Measurements from ENCODE around the gene DNM1. TPM values are rescaled to one million over a fixed set of nuclear protein-coding genes. Genes with fewer than 3 reads are reported as not detected.

DNM1 gene
- total RNA-seq, 2 experiments from 2014 or later, result 0.63 to 1.1 TPM

GRCh38 chr9:128251732-128252100, 48.5 kb downstream of the DNM1 start:
- no peak overlapping the region for H3K27ac Mint-ChIP-seq
- POLR2A ChIA-PET, result interaction anchor here (0.6 kb wide), 1 partner anchor 41 kb away, joined by 3 read pairs; no protein-coding TSS in a partner anchor
- CTCF ChIA-PET, result no interaction called here
- H3K4me1 Mint-ChIP-seq (ENCODE audit: low read depth), result peaks cover 12% of the 10 kb centered on the region
- H3K36me3 Mint-ChIP-seq, result no peaks in the 10 kb centered on the region
- DNase-seq, result no peak
- intact Hi-C loops (cut with micrococcal nuclease), result loop anchor here (2.0 to 10.0 kb wide), 4 partner anchors 25 to 89 kb away; partner anchors contain the start of genes CIZ1, COQ4, GOLGA2 and SLC27A4
- H3K27me3 Mint-ChIP-seq, result peaks cover 2% of the 10 kb centered on the region
- H3K4me3 Mint-ChIP-seq, result peak overlapping the region; percentile 69
- no peaks in the 10 kb centered on the region for H3K9me3 Mint-ChIP-seq

DNA sequence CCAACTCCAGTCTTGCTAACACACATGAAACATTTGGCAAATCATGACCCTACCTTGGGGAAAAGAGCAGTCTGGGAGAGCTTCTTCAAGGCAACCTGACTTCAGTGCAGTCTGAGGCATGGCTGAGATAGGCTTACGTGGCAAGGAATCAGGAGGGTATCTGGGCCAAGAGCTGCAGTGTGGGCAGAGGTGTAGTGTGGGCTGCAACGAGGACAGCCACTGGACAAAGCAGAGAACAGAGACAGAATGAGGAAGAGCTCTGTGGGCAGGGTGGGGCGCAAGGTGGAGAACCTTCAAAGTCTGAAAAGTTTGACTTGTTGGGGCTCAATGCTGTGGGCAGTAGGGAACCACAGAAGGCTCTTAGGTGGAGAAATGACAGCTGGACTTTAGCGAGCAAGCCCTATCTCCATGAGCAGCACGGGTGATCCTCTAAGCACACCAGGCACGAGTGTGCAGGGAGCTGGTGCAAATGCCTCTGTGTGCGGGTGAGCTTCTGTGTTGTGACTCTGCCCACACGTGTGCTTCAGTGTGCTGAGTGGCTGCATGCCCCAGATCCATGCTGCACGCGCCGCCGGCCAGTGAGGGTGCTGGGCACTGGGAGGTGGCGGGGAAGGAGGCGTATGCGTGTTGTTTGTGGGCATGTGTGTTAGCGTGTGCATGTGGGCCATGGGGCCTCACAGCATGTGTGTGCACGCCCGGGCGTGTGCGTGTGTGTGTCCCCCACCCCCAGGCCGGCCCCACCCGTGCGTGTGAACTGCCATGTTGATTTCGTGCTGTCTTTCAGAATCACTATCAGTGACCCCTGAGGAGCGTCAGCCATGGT, 49.3 kb downstream of the DNM1 start:
- Mint-ChIP-seq H3K27me3 (peaks cover 2% of the 10 kb centered on the region), H3K4me3 (no peak overlapping the region), H3K9me3 (no peaks in the 10 kb centered on the region), H3K27ac (no peak overlapping the region), H3K4me1 (ENCODE audit: low read depth) (peaks cover 12% of the 10 kb centered on the region), H3K36me3 (peaks cover 2% of the 10 kb centered on the region)
- ChIA-PET POLR2A (no interaction called here), CTCF (interaction anchor here (3.4 kb wide), 1 partner anchor 13 kb away, joined by 19 read pairs; no protein-coding TSS in a partner anchor)
- intact Hi-C loops (cut with micrococcal nuclease), result loop anchor here (10.0 kb wide), 1 partner anchor 58 kb away; the partner anchor contains the start of gene CIZ1
- DNase-seq, result no peak

DNA sequence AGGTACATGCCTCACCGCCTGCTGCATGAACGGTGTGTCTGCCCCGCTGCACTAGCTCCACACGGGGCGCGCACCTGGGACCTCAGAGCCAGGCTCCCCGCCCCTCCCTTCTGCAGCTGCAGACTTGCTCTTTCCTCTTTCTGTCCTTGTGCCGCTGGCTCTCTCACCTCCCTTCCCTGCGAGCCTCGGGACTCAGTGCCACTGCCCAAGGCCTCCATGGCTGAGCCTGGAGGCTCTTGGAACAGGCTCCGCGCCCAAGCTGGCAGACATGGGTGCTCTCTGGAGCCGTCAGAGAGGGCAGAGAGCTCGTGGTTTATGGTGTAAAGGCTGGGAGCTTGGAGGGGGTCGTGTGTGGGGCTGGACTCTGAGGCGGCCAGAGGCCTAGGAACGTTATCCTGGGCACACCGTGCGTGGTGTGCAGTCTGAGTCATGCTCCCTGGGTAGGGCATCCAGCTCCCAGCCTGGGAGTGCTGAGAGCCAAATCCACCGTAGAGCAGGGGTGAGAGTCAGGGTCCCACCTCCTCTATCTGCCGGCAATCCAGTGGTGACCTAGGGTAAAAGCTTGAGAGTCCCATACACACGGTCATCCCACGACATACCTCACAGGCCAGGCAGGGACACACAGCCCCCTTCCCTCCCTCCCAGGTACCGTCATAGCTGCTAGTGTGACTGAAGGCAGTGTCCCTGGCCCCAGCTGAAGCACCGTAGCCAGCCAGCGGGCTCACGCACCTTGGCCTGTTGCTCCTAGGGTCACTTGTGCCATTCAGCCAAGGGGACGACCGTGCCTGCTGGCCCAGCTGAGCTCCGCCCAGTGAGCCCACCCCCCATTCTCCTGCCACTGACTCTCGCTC, 50.2 kb downstream of the DNM1 start:
- Mint-ChIP-seq H3K9me3 (no peaks in the 10 kb centered on the region), H3K27me3 (peaks cover 2% of the 10 kb centered on the region), H3K4me1 (ENCODE audit: low read depth) (peaks cover 12% of the 10 kb centered on the region), H3K4me3 (no peak overlapping the region), H3K36me3 (peaks cover 6% of the 10 kb centered on the region), H3K27ac (no peak overlapping the region)
- intact Hi-C loops (cut with micrococcal nuclease), result loop anchor here (10.0 kb wide), 1 partner anchor 59 kb away; the partner anchor contains the start of gene CIZ1
- ChIA-PET POLR2A (no interaction called here), CTCF (interaction anchor here (3.4 kb wide), 1 partner anchor 13 kb away, joined by 19 read pairs; no protein-coding TSS in a partner anchor)
- DNase-seq, result no peak

DNA sequence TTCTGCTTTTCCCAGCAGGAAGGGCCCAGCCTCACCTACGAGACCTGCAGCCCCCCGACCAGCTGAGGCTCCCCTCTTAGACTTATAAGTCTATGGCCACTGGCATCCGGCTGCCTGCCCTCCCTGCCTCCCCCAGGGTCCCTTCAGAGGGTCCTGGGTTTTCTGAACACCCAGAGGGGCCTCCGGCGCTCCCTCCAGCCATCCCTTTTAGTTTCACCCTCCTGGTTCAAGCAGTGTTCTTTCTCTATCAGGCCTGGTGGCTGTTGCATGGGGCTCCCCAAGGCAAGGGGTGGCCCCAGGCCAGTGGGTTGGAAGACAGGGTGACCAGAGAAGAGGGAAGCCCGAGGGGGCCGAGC, 50.8 kb downstream of the DNM1 start:
- H3K4me1 Mint-ChIP-seq (ENCODE audit: low read depth), result peaks cover 12% of the 10 kb centered on the region
- ChIA-PET POLR2A (no interaction called here), CTCF (interaction anchor here (1.3 to 3.4 kb wide), 3 partner anchors 14 to 31 kb away, joined by 3 to 19 read pairs (median 7); no protein-coding TSS in a partner anchor)
- intact Hi-C loops (cut with micrococcal nuclease), result loop anchor here (10.0 kb wide), 1 partner anchor 59 kb away; the partner anchor contains the start of gene CIZ1
- no peaks in the 10 kb centered on the region for H3K9me3 Mint-ChIP-seq
- no peak overlapping the region for H3K27ac Mint-ChIP-seq
- DNase-seq, result no peak
- H3K4me3 Mint-ChIP-seq, result no peak overlapping the region
- H3K36me3 Mint-ChIP-seq, result peaks cover 9% of the 10 kb centered on the region
- peaks cover 2% of the 10 kb centered on the region for H3K27me3 Mint-ChIP-seq

DNA sequence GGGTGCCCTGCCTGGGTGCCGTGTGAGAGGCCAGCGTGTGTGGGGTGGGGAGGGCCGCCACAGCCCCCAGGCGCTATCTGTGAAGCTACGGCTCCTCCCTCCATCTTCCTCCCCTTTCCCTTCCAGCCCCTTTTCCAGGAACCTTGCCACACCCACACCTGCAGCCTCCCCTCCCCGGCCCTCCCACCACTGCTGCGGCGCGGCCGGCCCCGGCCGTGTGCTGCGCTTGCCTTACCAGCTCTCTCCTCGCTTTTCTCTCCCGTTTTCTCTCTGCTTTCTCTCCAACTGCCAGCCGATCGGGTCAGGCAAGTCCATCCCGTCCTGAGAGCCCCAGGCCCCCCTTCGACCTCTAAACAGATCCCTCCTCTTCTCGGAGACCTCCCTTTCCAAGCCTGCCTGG, 51.2 kb downstream of the DNM1 start:
- Mint-ChIP-seq H3K4me3 (no peak overlapping the region), H3K9me3 (no peaks in the 10 kb centered on the region), H3K36me3 (peaks cover 11% of the 10 kb centered on the region), H3K27ac (no peak overlapping the region), H3K27me3 (peaks cover 2% of the 10 kb centered on the region), H3K4me1 (ENCODE audit: low read depth) (peaks cover 12% of the 10 kb centered on the region)
- DNase-seq, result no peak
- intact Hi-C loops (cut with micrococcal nuclease), result loop anchor here (10.0 kb wide), 1 partner anchor 60 kb away; the partner anchor contains the start of gene CIZ1
- ChIA-PET POLR2A (no interaction called here), CTCF (interaction anchor here (0.9 to 3.4 kb wide), 8 partner anchors 11 to 61 kb away, joined by 3 to 19 read pairs (median 4); no protein-coding TSS in a partner anchor)

GRCh38 chr9:128254855-128255759, 51.9 kb downstream of the DNM1 start:
- H3K27ac Mint-ChIP-seq, result no peak overlapping the region
- POLR2A ChIA-PET, result interaction anchor here (0.6 kb wide), 1 partner anchor 519 kb away, joined by 3 read pairs; no protein-coding TSS in a partner anchor

DNA sequence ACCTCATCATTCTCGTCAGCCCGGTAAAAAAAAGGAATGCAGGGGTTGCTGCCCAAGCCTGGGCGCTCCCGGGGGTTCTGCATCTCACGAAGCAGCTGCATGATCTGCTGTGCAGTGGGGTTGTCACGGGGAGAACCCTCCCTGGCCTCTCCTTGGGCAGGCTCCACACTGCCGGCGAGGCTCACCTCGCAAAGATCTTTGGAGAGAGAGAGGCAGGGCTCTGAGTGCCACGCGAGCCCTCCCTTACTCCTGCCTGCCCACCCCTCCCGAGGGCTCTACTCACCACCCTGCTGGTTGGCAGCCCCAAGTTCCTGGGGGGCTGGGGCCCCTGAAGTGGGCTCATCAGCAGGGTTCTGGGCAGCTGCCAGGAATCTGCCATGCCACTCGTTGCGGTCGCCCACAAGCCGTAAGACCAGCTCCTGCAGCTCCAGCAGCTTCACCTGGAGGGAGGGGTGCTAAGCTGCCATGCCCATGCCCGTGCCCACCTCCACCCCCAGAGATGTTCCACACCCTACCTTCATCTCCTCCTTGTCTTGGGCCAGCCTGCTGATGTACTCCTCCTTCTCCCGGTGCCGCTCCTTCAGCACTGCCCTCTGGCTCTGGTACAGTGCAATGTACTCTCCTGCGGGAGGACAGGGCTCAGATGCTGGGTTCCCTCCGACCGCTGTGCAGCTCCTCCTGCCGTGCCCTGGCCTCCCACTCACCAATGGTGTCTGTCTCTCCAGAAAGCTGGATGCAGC, 54.1 kb downstream of the DNM1 start:
- ChIA-PET CTCF (interaction anchor here (1.3 kb wide), 1 partner anchor 68 kb away, joined by 3 read pairs; no protein-coding TSS in a partner anchor), POLR2A (no interaction called here)
- Mint-ChIP-seq H3K27me3 (no peaks in the 10 kb centered on the region), H3K9me3 (no peaks in the 10 kb centered on the region), H3K36me3 (peaks cover 24% of the 10 kb centered on the region), H3K27ac (peak overlapping the region; percentile 42), H3K4me3 (no peak overlapping the region), H3K4me1 (ENCODE audit: low read depth) (no peaks in the 10 kb centered on the region)
- intact Hi-C loops (cut with micrococcal nuclease), result loop anchor here (10.0 kb wide), 1 partner anchor 62 kb away; the partner anchor contains the start of gene CIZ1
- no peak for DNase-seq

More at GRCh38 chr9:128254855-128255759, 51.9 kb downstream of the DNM1 start:
- peak; percentile 63 for DNase-seq
- intact Hi-C loops (cut with micrococcal nuclease), result loop anchor here (10.0 kb wide), 1 partner anchor 60 kb away; the partner anchor contains the start of gene CIZ1
- CTCF ChIA-PET, result interaction anchor here (0.7 to 3.4 kb wide), 18 partner anchors 9 to 822 kb away, joined by 3 to 19 read pairs (median 3); partner anchors contain the start of genes GOLGA2 and SWI5
- no peaks in the 10 kb centered on the region for H3K9me3 Mint-ChIP-seq
- no peak overlapping the region for H3K4me3 Mint-ChIP-seq
- H3K27me3 Mint-ChIP-seq, result peaks cover 2% of the 10 kb centered on the region
- peaks cover 14% of the 10 kb centered on the region for H3K36me3 Mint-ChIP-seq
- H3K4me1 Mint-ChIP-seq (ENCODE audit: low read depth), result peaks cover 7% of the 10 kb centered on the region

- CTCF ChIA-PET, result interaction anchor here (1.3 kb wide), 1 partner anchor 67 kb away, joined by 3 read pairs; no protein-coding TSS in a partner anchor
- H3K9me3 Mint-ChIP-seq, result no peaks in the 10 kb centered on the region
- POLR2A ChIA-PET, result no interaction called here
- H3K4me1 Mint-ChIP-seq (ENCODE audit: low read depth), result no peaks in the 10 kb centered on the region
- no peaks in the 10 kb centered on the region for H3K27me3 Mint-ChIP-seq
- intact Hi-C loops (cut with micrococcal nuclease), result loop anchor here (10.0 kb wide), 1 partner anchor 63 kb away; the partner anchor contains the start of gene CIZ1
- no peak for DNase-seq
- H3K4me3 Mint-ChIP-seq, result no peak overlapping the region
- H3K36me3 Mint-ChIP-seq, result peaks cover 30% of the 10 kb centered on the region
- no peak overlapping the region for H3K27ac Mint-ChIP-seq
Observed at GRCh38 chr9:128257907-128258306, 54.7 kb downstream of the DNM1 start.

- ChIA-PET CTCF (interaction anchor here (1.3 kb wide), 1 partner anchor 67 kb away, joined by 3 read pairs; no protein-coding TSS in a partner anchor), POLR2A (no interaction called here)
- no peaks in the 10 kb centered on the region for H3K9me3 Mint-ChIP-seq
Observed at GRCh38 chr9:128258326-128258725, 55.1 kb downstream of the DNM1 start.

GRCh38 chr9:128259156-128259555, 56.0 kb downstream of the DNM1 start:
- Mint-ChIP-seq H3K4me1 (ENCODE audit: low read depth) (no peaks in the 10 kb centered on the region), H3K36me3 (peaks cover 34% of the 10 kb centered on the region), H3K9me3 (no peaks in the 10 kb centered on the region), H3K27me3 (no peaks in the 10 kb centered on the region), H3K27ac (no peak overlapping the region), H3K4me3 (no peak overlapping the region)
- ChIA-PET POLR2A (no interaction called here), CTCF (no interaction called here)
- intact Hi-C loops (cut with micrococcal nuclease), result loop anchor here (10.0 kb wide), 1 partner anchor 64 kb away; the partner anchor contains the start of gene CIZ1
- DNase-seq, result no peak

More at GRCh38 chr9:128258326-128258725, 55.1 kb downstream of the DNM1 start:
- Mint-ChIP-seq H3K36me3 (peaks cover 34% of the 10 kb centered on the region), H3K27ac (no peak overlapping the region), H3K4me1 (ENCODE audit: low read depth) (no peaks in the 10 kb centered on the region), H3K4me3 (no peak overlapping the region), H3K27me3 (no peaks in the 10 kb centered on the region)
- DNase-seq, result no peak
- intact Hi-C loops (cut with micrococcal nuclease), result loop anchor here (10.0 kb wide), 1 partner anchor 64 kb away; the partner anchor contains the start of gene CIZ1

All from activated CD4-positive, alpha-beta memory T cell treated with anti-CD3 and anti-CD28 coated beads for 36 hours (primary cell).